Measurements from ENCODE around the gene TMX3. TPM values are rescaled to one million over a fixed set of nuclear protein-coding genes. Genes with fewer than 3 reads are reported as not detected.

The TMX3 gene
- total and polyA plus RNA-seq, 2 donors (not counting 1 experiment from before 2014, with no cell fraction given): 19.0 to 73.5 TPM

- POLR2A ChIA-PET: no interaction called here
- Histone ChIP-seq H3K27me3 (replicated peaks in 1 of 4; ENCODE audit: control extremely low read depth in 1 of 4, control insufficient read depth in 3 of 4, insufficient read depth in 4 of 4, low read length in 3 of 4) (no peaks in the 10 kb centered on the region), H2AFZ (ENCODE audit: insufficient read depth, low read depth, low read length, poor library complexity, severe bottlenecking) (peak overlapping the region; percentile 85), H3K36me3 (replicated peaks in 1 of 2; ENCODE audit: control extremely low read depth in 1 of 2, control insufficient read depth in 1 of 2, extremely low read depth in 1 of 2, insufficient read depth in 2 of 2, low read length in 1 of 2) (peaks cover 9 to 20% of the 10 kb centered on the region in 2 experiments), H3K27ac (ENCODE audit: low read length in 2 of 2) (peak overlapping the region; percentile 42 to 84), H3K4me3 (ENCODE audit: control extremely low read depth in 1 of 5, extremely low read depth in 1 of 5, insufficient read depth in 1 of 5, low read depth in 2 of 5, low read length in 4 of 5) (peak overlapping the region; percentile 85 to 93 (median 87)), H3K9ac (ENCODE audit: low read length) (peak overlapping the region; percentile 90), H3K9me3 (ENCODE audit: control extremely low read depth in 1 of 3, control insufficient read depth in 2 of 3, insufficient read depth in 1 of 3, low read length in 2 of 3) (no peaks in the 10 kb centered on the region), H3K4me1 (ENCODE audit: control insufficient read depth in 2 of 2, insufficient read depth in 2 of 2, low read length in 2 of 2) (peaks cover 18 to 23% of the 10 kb centered on the region in 2 donors), H3K79me2 (ENCODE audit: control insufficient read depth, insufficient read depth, low read length) (peaks cover 44% of the 10 kb centered on the region), H3K4me2 (replicated peaks; ENCODE audit: low read depth, low read length, poor library complexity, severe bottlenecking) (peak overlapping the region; percentile 81), H4K20me1 (ENCODE audit: control insufficient read depth, insufficient read depth, low read length, poor library complexity, severe bottlenecking) (no peaks in the 10 kb centered on the region)
- DNase-seq (no peak), ATAC-seq (ENCODE audit: low read depth) (no peak)
- Mint-ChIP-seq H3K27me3 (no peaks in the 10 kb centered on the region), H3K9me3 (ENCODE audit: insufficient read depth) (no peaks in the 10 kb centered on the region), H3K4me3 (peak overlapping the region; percentile 98), H3K4me1 (peaks cover 42% of the 10 kb centered on the region), H3K27ac (peak overlapping the region; percentile 88)
- WGBS (ENCODE audit: insufficient coverage): under 1% methylated on average over 9 of the region's 14 CpGs
- TF ChIP-seq EZH2 (IDR thresholded peaks at IDR 0.05; ENCODE audit: borderline replicate concordance, insufficient read depth, low read depth, low read length, poor library complexity, severe bottlenecking): no peak
- TF ChIP-seq, protein P1, sequence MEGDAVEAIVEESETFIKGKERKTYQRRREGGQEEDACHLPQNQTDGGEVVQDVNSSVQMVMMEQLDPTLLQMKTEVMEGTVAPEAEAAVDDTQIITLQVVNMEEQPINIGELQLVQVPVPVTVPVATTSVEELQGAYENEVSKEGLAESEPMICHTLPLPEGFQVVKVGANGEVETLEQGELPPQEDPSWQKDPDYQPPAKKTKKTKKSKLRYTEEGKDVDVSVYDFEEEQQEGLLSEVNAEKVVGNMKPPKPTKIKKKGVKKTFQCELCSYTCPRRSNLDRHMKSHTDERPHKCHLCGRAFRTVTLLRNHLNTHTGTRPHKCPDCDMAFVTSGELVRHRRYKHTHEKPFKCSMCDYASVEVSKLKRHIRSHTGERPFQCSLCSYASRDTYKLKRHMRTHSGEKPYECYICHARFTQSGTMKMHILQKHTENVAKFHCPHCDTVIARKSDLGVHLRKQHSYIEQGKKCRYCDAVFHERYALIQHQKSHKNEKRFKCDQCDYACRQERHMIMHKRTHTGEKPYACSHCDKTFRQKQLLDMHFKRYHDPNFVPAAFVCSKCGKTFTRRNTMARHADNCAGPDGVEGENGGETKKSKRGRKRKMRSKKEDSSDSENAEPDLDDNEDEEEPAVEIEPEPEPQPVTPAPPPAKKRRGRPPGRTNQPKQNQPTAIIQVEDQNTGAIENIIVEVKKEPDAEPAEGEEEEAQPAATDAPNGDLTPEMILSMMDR (IDR thresholded peaks at IDR 0.05): no peak
- CTCF ChIA-PET: interaction anchor here (0.6 kb wide), 1 partner anchor 14 kb away, joined by 3 read pairs; no protein-coding TSS in a partner anchor
- intact Hi-C loops (cut with micrococcal nuclease): loop anchor here (10.0 kb wide), 1 partner anchor 1370 kb away; no protein-coding TSS in a partner anchor
Measured at GRCh38 chr18:68714366-68714711, 569 bp downstream of the TMX3 start.

DNA sequence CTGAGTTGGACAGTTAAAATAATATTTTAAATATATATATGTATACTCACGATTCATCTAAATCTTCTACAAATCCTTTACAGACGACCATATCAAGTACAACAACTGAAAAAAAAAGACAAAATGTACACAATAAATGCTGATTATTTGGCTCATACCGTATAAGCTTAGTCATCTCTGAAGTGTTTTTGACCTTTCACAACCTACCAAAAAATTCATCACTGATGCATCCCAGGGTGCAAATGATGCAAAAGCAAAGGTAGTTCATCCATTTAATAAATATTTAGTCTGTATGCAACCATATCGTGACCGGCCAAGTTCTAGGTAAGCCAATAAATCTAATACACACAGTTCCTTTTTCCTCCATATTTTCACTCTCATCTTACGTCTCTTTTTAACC, 1.1 kb downstream of the TMX3 start:
- WGBS (ENCODE audit: insufficient coverage): 30% methylated on average over 2 of the region's 6 CpGs
- Mint-ChIP-seq H3K27me3 (no peaks in the 10 kb centered on the region), H3K4me3 (peak overlapping the region; percentile 98), H3K4me1 (peaks cover 42% of the 10 kb centered on the region), H3K9me3 (ENCODE audit: insufficient read depth) (no peaks in the 10 kb centered on the region), H3K27ac (peak overlapping the region; percentile 88)
- no peak for TF ChIP-seq EZH2 (IDR thresholded peaks at IDR 0.05; ENCODE audit: borderline replicate concordance, insufficient read depth, low read depth, low read length, poor library complexity, severe bottlenecking)
- TF ChIP-seq, protein P1 (IDR thresholded peaks at IDR 0.05): no peak
- peaks cover 48% of the 10 kb centered on the region for H3K79me2 ChIP-seq (ENCODE audit: control insufficient read depth, insufficient read depth, low read length)
- CTCF ChIA-PET: no interaction called here
- no peaks in the 10 kb centered on the region for H3K27me3 ChIP-seq (replicated peaks in 1 of 4; ENCODE audit: control extremely low read depth in 1 of 4, control insufficient read depth in 3 of 4, insufficient read depth in 4 of 4, low read length in 3 of 4)
- H3K4me3 ChIP-seq (ENCODE audit: control extremely low read depth in 1 of 5, extremely low read depth in 1 of 5, insufficient read depth in 1 of 5, low read depth in 2 of 5, low read length in 4 of 5): peak overlapping the region; percentile 85 to 93 (median 87)
- H2AFZ ChIP-seq (ENCODE audit: insufficient read depth, low read depth, low read length, poor library complexity, severe bottlenecking): peak overlapping the region; percentile 85
- peaks cover 10 to 23% of the 10 kb centered on the region in 2 experiments for H3K36me3 ChIP-seq (replicated peaks in 1 of 2; ENCODE audit: control extremely low read depth in 1 of 2, control insufficient read depth in 1 of 2, extremely low read depth in 1 of 2, insufficient read depth in 2 of 2, low read length in 1 of 2)
- H3K27ac ChIP-seq (ENCODE audit: low read length in 2 of 2): peak overlapping the region in 1 of 2 donors; percentile 84
- DNase-seq (no peak), ATAC-seq (ENCODE audit: low read depth) (no peak)
- peak overlapping the region; percentile 90 for H3K9ac ChIP-seq (ENCODE audit: low read length)
- no peaks in the 10 kb centered on the region for H4K20me1 ChIP-seq (ENCODE audit: control insufficient read depth, insufficient read depth, low read length, poor library complexity, severe bottlenecking)
- H3K4me2 ChIP-seq (replicated peaks; ENCODE audit: low read depth, low read length, poor library complexity, severe bottlenecking): peak overlapping the region; percentile 81
- POLR2A ChIA-PET: no interaction called here
- H3K4me1 ChIP-seq (ENCODE audit: control insufficient read depth in 2 of 2, insufficient read depth in 2 of 2, low read length in 2 of 2): peaks cover 18 to 23% of the 10 kb centered on the region in 2 donors
- intact Hi-C loops (cut with micrococcal nuclease): loop anchor here (10.0 kb wide), 1 partner anchor 1371 kb away; no protein-coding TSS in a partner anchor
- H3K9me3 ChIP-seq (ENCODE audit: control extremely low read depth in 1 of 3, control insufficient read depth in 2 of 3, insufficient read depth in 1 of 3, low read length in 2 of 3): no peaks in the 10 kb centered on the region

Data from B cell (primary cell).